Fibroblast of pulmonary artery (primary cell): ENCODE data around the gene TH.
"Not testable (repeated sequence)": the region's sequence is repeated elsewhere in the genome, so short reads cannot be mapped to it uniquely, and the experiment has no call there.

Source experiments
- DNase-seq: peaks from one replicate; pipeline ENCODE4 v3.0.0-alpha.2; 2010; ENCODE audit warnings: low read depth
- H3K4me3 ChIP-seq: replicated peaks from 2 replicates; pipeline ENCODE4 v1.5.1; 2011; ENCODE audit warnings: low read depth, mild to moderate bottlenecking, control low read depth, low read length, moderate library complexity
- TF ChIP-seq, protein P1 (sequence below): IDR thresholded peaks from 2 replicates; pipeline ENCODE4 v1.5.1; 2011; ENCODE audit warnings: mild to moderate bottlenecking, control low read depth, low read length, inconsistent platforms; ENCODE audit errors: missing control alignments

Gene TH

DNA sequence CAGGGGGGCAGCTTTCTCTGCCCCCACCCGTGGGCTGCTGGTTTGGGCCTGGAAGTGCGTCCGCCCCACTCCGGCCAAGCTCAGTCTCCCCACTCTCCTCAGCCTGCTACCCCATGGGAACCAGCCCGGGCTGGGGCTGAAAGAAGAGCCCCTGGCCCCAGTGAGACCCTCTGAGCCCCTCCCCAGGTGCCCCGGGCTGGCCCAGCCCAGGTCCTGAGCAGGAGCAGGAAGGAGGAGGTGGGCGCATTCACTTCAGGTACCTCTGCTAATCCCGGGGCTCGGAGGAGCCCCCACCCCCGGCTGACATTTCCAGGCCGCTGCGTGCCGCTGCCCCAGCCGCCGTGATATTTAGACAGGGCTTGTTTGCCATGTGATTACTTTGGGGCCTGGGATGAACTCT is 8.7 kb upstream of the TH start:
- TF ChIP-seq, protein P1, sequence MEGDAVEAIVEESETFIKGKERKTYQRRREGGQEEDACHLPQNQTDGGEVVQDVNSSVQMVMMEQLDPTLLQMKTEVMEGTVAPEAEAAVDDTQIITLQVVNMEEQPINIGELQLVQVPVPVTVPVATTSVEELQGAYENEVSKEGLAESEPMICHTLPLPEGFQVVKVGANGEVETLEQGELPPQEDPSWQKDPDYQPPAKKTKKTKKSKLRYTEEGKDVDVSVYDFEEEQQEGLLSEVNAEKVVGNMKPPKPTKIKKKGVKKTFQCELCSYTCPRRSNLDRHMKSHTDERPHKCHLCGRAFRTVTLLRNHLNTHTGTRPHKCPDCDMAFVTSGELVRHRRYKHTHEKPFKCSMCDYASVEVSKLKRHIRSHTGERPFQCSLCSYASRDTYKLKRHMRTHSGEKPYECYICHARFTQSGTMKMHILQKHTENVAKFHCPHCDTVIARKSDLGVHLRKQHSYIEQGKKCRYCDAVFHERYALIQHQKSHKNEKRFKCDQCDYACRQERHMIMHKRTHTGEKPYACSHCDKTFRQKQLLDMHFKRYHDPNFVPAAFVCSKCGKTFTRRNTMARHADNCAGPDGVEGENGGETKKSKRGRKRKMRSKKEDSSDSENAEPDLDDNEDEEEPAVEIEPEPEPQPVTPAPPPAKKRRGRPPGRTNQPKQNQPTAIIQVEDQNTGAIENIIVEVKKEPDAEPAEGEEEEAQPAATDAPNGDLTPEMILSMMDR, result no peak
- no peak for DNase-seq
- H3K4me3 ChIP-seq, result no peak overlapping the region

DNA sequence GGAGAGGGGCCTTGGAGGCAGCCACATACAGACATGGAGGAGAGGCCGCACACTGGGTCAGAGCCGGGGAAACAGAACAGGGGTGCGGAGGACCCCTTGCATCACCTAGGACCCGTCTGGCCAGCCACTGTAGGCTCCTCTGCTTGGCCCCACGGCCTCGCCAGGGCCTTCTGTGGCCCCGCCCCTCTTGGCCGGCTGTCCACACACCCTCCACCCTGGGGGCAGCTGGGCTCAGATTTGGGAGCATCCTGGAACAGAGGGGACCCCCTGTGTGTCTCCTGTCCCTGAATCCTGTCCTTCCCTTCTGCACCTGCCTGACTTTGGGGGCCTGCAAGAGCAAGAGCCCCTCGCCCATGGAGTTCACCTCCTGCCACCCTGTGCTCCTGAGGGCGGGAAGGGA is 7.9 kb upstream of the TH start:
- no peak for DNase-seq
- TF ChIP-seq, protein P1, result no peak
- no peak overlapping the region for H3K4me3 ChIP-seq

DNA sequence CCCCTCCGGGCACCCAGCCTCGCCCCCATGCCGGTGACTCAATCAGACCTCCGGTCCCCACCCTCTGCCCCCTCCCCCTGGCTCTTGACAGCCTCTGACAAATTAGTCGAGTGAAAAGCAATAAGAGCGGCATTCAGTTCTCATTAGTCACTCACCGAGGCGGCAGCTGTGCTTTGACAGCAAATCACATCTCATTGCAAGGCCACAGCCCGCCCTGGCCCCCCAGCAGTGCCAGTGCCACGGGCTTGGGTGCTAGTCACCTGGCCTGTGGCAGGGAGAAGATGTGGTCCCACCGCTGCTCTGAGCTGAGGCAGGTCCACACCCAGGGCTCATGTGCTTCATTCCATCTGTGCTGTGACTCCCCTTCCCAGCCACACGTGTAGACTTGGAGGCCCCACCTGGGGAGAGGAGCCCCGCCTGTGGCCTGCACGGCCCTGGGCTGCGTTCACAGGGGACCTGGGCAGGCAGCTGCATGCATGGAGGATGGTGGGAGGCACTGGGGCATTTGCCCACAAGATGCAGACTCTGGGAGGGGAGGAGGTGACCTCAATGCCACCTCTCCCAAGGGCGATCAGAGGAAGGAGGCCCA is 7.4 kb upstream of the TH start:
- DNase-seq, result peak; percentile 27
- TF ChIP-seq, protein P1, result no peak
- H3K4me3 ChIP-seq, result no peak overlapping the region

DNA sequence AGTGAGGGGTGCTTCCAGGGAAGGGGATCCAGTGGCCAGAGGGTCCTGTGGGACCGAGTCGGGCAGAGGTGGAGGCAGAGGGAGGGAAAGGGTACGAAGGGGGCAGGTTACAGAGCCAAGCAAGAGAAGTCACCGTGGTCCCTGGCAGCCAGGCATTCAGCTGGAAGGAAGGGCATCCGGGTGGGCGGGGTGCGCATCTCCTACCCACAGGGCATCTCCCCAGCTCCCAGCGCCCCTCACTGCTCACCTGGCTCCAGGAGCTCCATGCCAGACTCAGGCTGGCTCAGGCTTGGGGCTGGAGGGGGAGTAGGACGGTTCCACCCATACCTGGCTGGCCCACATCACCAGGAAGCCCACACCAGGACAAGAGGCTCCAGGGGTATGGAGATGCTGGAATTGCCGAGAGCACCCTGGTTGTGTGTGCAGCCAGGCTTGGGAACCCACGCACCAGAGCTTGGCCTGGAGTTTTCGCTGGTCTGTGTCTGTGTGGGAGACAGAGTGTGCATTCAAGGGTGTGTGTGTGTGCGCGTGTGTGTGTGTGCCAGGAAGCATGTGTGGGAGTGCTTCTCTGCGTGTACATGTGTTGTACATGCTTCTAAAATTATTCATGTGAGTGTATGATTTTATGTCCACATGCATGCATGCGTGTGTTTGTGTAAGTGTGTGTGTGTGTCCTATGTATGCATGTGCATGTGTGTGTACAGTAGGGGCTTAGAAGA is 6.6 kb upstream of the TH start:
- H3K4me3 ChIP-seq, DNase-seq: not testable (repeated sequence)

DNA sequence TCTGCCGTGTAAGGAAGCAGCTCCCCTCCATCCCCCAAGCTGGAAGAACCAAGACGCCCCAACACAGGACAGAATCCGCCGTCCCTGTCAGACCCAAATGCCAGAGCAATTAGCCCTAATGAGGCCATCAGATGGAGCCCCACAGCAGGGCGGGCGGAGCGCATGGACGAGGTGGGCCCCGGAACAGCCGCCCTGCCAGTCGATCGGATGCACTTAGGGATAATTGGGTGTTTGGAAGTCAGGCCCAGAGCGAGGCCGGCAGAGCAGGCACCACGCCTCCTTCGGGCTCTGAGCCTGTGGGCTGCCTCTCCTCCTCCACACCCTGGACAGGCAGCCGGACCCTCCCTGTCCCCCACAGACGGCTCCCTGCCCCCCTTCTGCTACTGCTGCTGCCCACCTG is 5.5 kb upstream of the TH start:
- no peak for DNase-seq
- no peak overlapping the region for H3K4me3 ChIP-seq
- TF ChIP-seq, protein P1, result no peak

DNA sequence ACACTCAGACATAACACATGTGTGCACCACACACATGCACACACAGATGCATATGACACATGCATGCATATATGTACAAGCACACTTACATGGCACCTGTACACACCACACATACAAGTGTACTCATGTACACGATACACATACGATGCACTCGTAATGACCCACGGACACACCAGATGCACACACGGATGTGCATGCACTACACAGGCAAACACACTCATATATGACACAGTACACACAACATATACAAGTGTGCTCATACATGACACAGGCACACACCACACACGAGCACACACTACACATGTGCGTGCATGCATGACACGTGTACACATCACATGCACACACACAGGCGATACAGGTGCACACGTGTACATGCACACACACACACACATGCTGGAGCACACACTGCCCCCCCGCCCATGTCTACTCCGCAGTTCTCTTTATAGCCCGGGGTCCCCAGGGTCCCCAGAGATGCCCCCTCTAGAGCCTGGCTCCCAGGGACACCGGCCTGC is 4.8 kb upstream of the TH start:
- DNase-seq, result no peak
- no peak overlapping the region for H3K4me3 ChIP-seq
- TF ChIP-seq, protein P1, result no peak

DNA sequence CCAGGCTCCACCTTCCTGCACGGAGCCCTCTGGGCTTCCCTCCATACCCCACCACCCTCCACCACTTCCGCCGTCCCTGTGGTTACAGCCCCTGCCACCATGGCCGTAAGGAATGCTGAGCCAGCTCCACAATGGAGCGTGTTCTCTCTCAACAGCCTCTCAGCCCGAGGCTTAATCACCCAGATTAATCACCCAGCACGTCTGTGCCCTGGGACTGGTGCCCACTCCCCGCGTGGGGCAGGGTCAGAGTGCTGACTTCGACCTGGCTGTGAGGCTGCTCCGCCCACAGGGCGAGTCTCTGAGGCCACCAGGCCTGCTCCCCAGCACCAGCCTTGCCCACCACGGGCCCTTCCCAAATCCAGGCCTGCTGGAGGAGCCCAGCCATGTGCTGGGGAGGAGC is 4.0 kb upstream of the TH start:
- no peak overlapping the region for H3K4me3 ChIP-seq
- peak; percentile 13 for DNase-seq
- TF ChIP-seq, protein P1, result no peak
